HCT116 (cell line): ENCODE results near the gene PFN3. TPM values are rescaled to one million over a fixed set of nuclear protein-coding genes. Genes with fewer than 3 reads are reported as not detected.

Source experiments
- ATAC-seq: fragments of 200-7000 bp; cut with Tn5 transposase; 2 replicates; pipeline ENCODE4 v1.9.1; 2020; ENCODE audit warnings: mild to moderate bottlenecking, moderate library complexity
- BruUV-seq: library from RNA; stranded (reverse); fragments of 400-500 nt; replicated peaks from 2 replicates; lab custom pipeline; 2021; lab: Mats Ljungman, UMichigan
- CTCF ChIA-PET: fragments of 300-600 bp; sonication (Branson Sonifier 250); formaldehyde crosslinking; loops from one replicate; lab custom pipeline; 2021; ENCODE audit warnings: antibody characterized with exemption; lab: Charles Lee
- POLR2A ChIA-PET: fragments of 300-600, 350-600 bp; sonication (Branson Sonifier 250); formaldehyde crosslinking; loops from one replicate; lab custom pipeline; 2021; ENCODE audit warnings: antibody characterized with exemption; lab: Charles Lee
- RAD21 ChIA-PET, 2 experiments: fragments of 300-600 bp; sonication (Branson Sonifier 250); formaldehyde crosslinking; loops; one replicate each; lab custom pipeline; 2023; ENCODE audit warnings: low total read pairs in 2 of 2; ENCODE audit not compliant: uncharacterized antibody in 2 of 2, unreplicated experiment in 2 of 2, low non-redundant PET in 1 of 2; lab: Charles Lee
- DNase-seq: peaks from one replicate; pipeline ENCODE4 v3.0.0-alpha.2; 2010; ENCODE audit warnings: low read depth, low spot score
- H2AFZ ChIP-seq: fragments of 200-600 bp; shearing (Covaris generic), sonication (generic); 2 replicates; pipeline ENCODE4 v1.6.1; 2017; ENCODE audit warnings: low read depth, mixed run types, mixed read lengths, antibody characterized with exemption, low read length; ENCODE audit not compliant: poor library complexity, severe bottlenecking
- H3K27ac ChIP-seq: 2 replicates; pipeline ENCODE4 v1.5.1; 2012; ENCODE audit warnings: low read depth, low read length
- H3K27me3 ChIP-seq: fragments of 200-600 bp; sonication (generic); 2 replicates; pipeline ENCODE4 v1.6.1; 2016; ENCODE audit warnings: mixed run types, low read length, mixed read lengths; ENCODE audit not compliant: insufficient read depth
- H3K36me3 ChIP-seq, 2 experiments: fragments of 200-500 bp in 1 of 2; fragments of 200-600 bp in 1 of 2; sonication (Bioruptor generic) in 1 of 2; sonication (generic) in 1 of 2; 2 replicates each; pipeline versions ENCODE4 v1.5.1 to v1.6.1; 2014 to 2016; ENCODE audit warnings: low read length in 2 of 2, inconsistent platforms in 1 of 2, mixed read lengths in 1 of 2, mixed run types in 1 of 2; ENCODE audit not compliant: insufficient read depth in 2 of 2, control insufficient read depth in 1 of 2
- H3K4me1 ChIP-seq, 2 experiments: fragments of 200-600 bp in 1 of 2; sonication (generic) in 1 of 2; 2 replicates each; pipeline versions ENCODE4 v1.5.1 to v1.6.1; 2012 to 2017; ENCODE audit warnings: low read length in 2 of 2, inconsistent platforms in 1 of 2, mild to moderate bottlenecking in 1 of 2, mixed read lengths in 1 of 2, mixed run types in 1 of 2, moderate library complexity in 1 of 2; ENCODE audit not compliant: insufficient read depth in 2 of 2, control insufficient read depth in 1 of 2
- H3K4me2 ChIP-seq: fragments of 200-600 bp; sonication (generic); 2 replicates; pipeline ENCODE4 v1.6.1; 2017; ENCODE audit warnings: mixed run types, low read length, mixed read lengths
- H3K4me3 ChIP-seq, 2 experiments: fragments of 200-600 bp in 1 of 2; sonication (generic) in 1 of 2; replicated peaks in 1 of 2; 2 replicates each; pipeline ENCODE4 v1.5.1; 2011 to 2016; ENCODE audit warnings: low read length in 2 of 2, control low read depth in 1 of 2, low read depth in 1 of 2, mild to moderate bottlenecking in 1 of 2, mixed read lengths in 1 of 2, mixed run types in 1 of 2
- H3K79me2 ChIP-seq: fragments of 200-600 bp; sonication (generic); 2 replicates; pipeline ENCODE4 v1.6.1; 2017; ENCODE audit warnings: mild to moderate bottlenecking, mixed run types, low read length, moderate library complexity, mixed read lengths; ENCODE audit not compliant: insufficient read depth
- H3K9ac ChIP-seq: fragments of 200-600 bp; sonication (generic); 2 replicates; pipeline ENCODE4 v1.6.1; 2016; ENCODE audit warnings: low read length, mixed read lengths
- H3K9me2 ChIP-seq: fragments of 200-600 bp; sonication (generic), shearing (Covaris generic); 2 replicates; pipeline ENCODE4 v1.6.1; 2017; ENCODE audit warnings: mixed run types, mild to moderate bottlenecking, moderate library complexity; ENCODE audit not compliant: insufficient read depth
- H3K9me3 ChIP-seq, 2 experiments: fragments of 200-500 bp in 1 of 2; fragments of 200-600 bp in 1 of 2; sonication (Bioruptor generic) in 1 of 2; sonication (generic) in 1 of 2; 2 replicates each; pipeline ENCODE4 v1.6.1; 2014 to 2017; ENCODE audit warnings: low read length in 2 of 2, mixed read lengths in 2 of 2, inconsistent platforms in 1 of 2, low read depth in 1 of 2, mild to moderate bottlenecking in 1 of 2, mixed run types in 1 of 2, moderate library complexity in 1 of 2; ENCODE audit not compliant: control insufficient read depth in 1 of 2, insufficient read depth in 1 of 2
- H4K20me1 ChIP-seq: fragments of 200-600 bp; sonication (generic), shearing (Covaris generic); 2 replicates; pipeline ENCODE4 v1.6.1; 2017; ENCODE audit warnings: mixed run types, mild to moderate bottlenecking, moderate library complexity; ENCODE audit not compliant: insufficient read depth
- ATF3 ChIP-seq: IDR thresholded peaks from 2 replicates; pipeline ENCODE4 v1.6.1; 2012
- CEBPB ChIP-seq: IDR thresholded peaks from 2 replicates; pipeline ENCODE4 v1.6.1; 2012; ENCODE audit warnings: low read depth
- CTCF ChIP-seq, 3 experiments: fragments of 200-600 bp in 1 of 3; sonication (generic) in 1 of 3; IDR thresholded peaks in 2 of 3; conservative IDR thresholded peaks in 1 of 3; 2 replicates each; pipeline ENCODE4 v1.5.1; 2012 to 2017; ENCODE audit warnings: low read depth in 2 of 3, low read length in 2 of 3, antibody characterized with exemption in 1 of 3, borderline replicate concordance in 1 of 3, control low read depth in 1 of 3, mild to moderate bottlenecking in 1 of 3, mixed read lengths in 1 of 3, mixed run types in 1 of 3, moderate library complexity in 1 of 3; ENCODE audit not compliant: insufficient read depth in 1 of 3
- ELF1 ChIP-seq: IDR thresholded peaks from 2 replicates; pipeline ENCODE4 v1.6.1; 2012; ENCODE audit warnings: low read depth, borderline replicate concordance
- EZH2 ChIP-seq: fragments of 200-600 bp; sonication (generic); IDR thresholded peaks from 2 replicates; pipeline ENCODE4 v1.6.1; 2017; ENCODE audit warnings: antibody characterized with exemption, mixed run types
- EZH2phosphoT487 ChIP-seq: fragments of 200-600 bp; IDR thresholded peaks from 2 replicates; pipeline ENCODE4 v1.6.1; 2018; ENCODE audit warnings: antibody characterized with exemption, borderline replicate concordance
- JUND ChIP-seq: IDR thresholded peaks from 2 replicates; pipeline ENCODE4 v1.6.1; 2012
- MAX ChIP-seq: IDR thresholded peaks from 2 replicates; pipeline ENCODE4 v1.6.1; 2012
- POLR2AphosphoS5 ChIP-seq: IDR thresholded peaks from 2 replicates; pipeline ENCODE4 v1.6.1; 2011; ENCODE audit warnings: mild to moderate bottlenecking, low read depth, low read length, moderate library complexity
- SRF ChIP-seq: IDR thresholded peaks from 2 replicates; pipeline ENCODE4 v1.6.1; 2012; ENCODE audit warnings: low read depth
- TCF7L2 ChIP-seq: IDR thresholded peaks from 2 replicates; pipeline ENCODE4 v1.7.0; 2011; ENCODE audit warnings: borderline replicate concordance, inconsistent platforms; ENCODE audit not compliant: insufficient read depth, insufficient read length; ENCODE audit errors: extremely low read depth
- YY1 ChIP-seq: IDR thresholded peaks from 2 replicates; pipeline ENCODE4 v1.6.1; 2011; ENCODE audit warnings: low read length, low read depth, moderate library complexity, mild to moderate bottlenecking; ENCODE audit not compliant: insufficient replicate concordance; ENCODE audit errors: extremely low read depth
- intact Hi-C: fragments of 100-400 bp; cut with micrococcal nuclease; formaldehyde crosslinking; loops from 2 replicates; pipeline ENCODE4 v1.10.0; 2022
- total RNA-seq: library from RNA; stranded (reverse); gene quantifications from one replicate; pipeline ENCODE4 v1.2.1, GENCODE V29; 2021; ENCODE audit not compliant: unreplicated experiment

Gene PFN3
- total RNA-seq, 1 experiment from 2014 or later = not detected

- POLR2A ChIA-PET = no interaction called here
- Histone ChIP-seq H3K79me2 (no peaks in the 10 kb centered on the region), H2AFZ (no peak overlapping the region), H3K4me3 (no peak overlapping the region), H3K4me1 (peaks cover 3 to 17% of the 10 kb centered on the region in 2 experiments; a peak in 3 of 4 replicates), H3K9me3 (no peaks in the 10 kb centered on the region), H3K9me2 (no peaks in the 10 kb centered on the region), H3K27ac (no peak overlapping the region), H4K20me1 (no peaks in the 10 kb centered on the region), H3K4me2 (no peak overlapping the region), H3K27me3 (no peaks in the 10 kb centered on the region), H3K9ac (no peak overlapping the region), H3K36me3 (no peaks in the 10 kb centered on the region)
- BruUV-seq = no TSS peak
- CTCF ChIA-PET = interaction anchor here (0.8 to 1.5 kb wide), 4 partner anchors 11 to 72 kb away, joined by 3 to 14 read pairs (median 6); no protein-coding TSS in a partner anchor
- DNase-seq (no peak), ATAC-seq (peak; percentile 85)
- peak in 2 of 3 experiments; percentile 40 to 51; a peak in 4 of 6 replicates for TF ChIP-seq CTCF (IDR thresholded peaks at IDR 0.05 in 2 of 3, conservative IDR thresholded peaks at IDR 0.05 in 1 of 3; ENCODE audit: borderline replicate concordance in 1 of 3, insufficient read depth in 1 of 3, low read depth in 2 of 3, low read length in 2 of 3)
- no peak for TF ChIP-seq CEBPB
- TF ChIP-seq ATF3 = no peak
- TF ChIP-seq EZH2phosphoT487 = no peak
- no peak for TF ChIP-seq SRF
- RAD21 ChIA-PET = no interaction called here
- intact Hi-C loops = no loop called here
Measured at GRCh38 chr5:177382423-177383029, 17.9 kb downstream of the PFN3 start.

- no peaks in the 10 kb centered on the region for H4K20me1 ChIP-seq
- H3K27me3 ChIP-seq = no peaks in the 10 kb centered on the region
- H3K9me3 ChIP-seq = no peaks in the 10 kb centered on the region
- ChIA-PET RAD21 (no interaction called here), POLR2A (no interaction called here), CTCF (no interaction called here)
- no peak for DNase-seq
- no peak overlapping the region for H3K4me2 ChIP-seq
- no peaks in the 10 kb centered on the region for H3K36me3 ChIP-seq
- peaks cover 3 to 17% of the 10 kb centered on the region in 2 experiments; a peak in 3 of 4 replicates for H3K4me1 ChIP-seq
- H2AFZ ChIP-seq = no peak overlapping the region
- no peak overlapping the region for H3K9ac ChIP-seq
- no peaks in the 10 kb centered on the region for H3K9me2 ChIP-seq
- intact Hi-C loops = no loop called here
- TF ChIP-seq EZH2 (no peak), JUND (no peak), POLR2AphosphoS5 (no peak), YY1 (no peak), TCF7L2 (no peak), ELF1 (no peak), MAX (no peak)
- no peak overlapping the region for H3K4me3 ChIP-seq
- no peak for ATAC-seq
- H3K27ac ChIP-seq = no peak overlapping the region
- BruUV-seq = no TSS peak
- no peaks in the 10 kb centered on the region for H3K79me2 ChIP-seq
Measured at GRCh38 chr5:177380805-177381126, 19.7 kb downstream of the PFN3 start.
